NCI-H226 (cell line): ENCODE measurements around the gene GJD3.

Source experiments
- DNase-seq: peaks from one replicate; pipeline ENCODE4 v3.0.0-alpha.2; 2015

The GJD3 gene

DNA sequence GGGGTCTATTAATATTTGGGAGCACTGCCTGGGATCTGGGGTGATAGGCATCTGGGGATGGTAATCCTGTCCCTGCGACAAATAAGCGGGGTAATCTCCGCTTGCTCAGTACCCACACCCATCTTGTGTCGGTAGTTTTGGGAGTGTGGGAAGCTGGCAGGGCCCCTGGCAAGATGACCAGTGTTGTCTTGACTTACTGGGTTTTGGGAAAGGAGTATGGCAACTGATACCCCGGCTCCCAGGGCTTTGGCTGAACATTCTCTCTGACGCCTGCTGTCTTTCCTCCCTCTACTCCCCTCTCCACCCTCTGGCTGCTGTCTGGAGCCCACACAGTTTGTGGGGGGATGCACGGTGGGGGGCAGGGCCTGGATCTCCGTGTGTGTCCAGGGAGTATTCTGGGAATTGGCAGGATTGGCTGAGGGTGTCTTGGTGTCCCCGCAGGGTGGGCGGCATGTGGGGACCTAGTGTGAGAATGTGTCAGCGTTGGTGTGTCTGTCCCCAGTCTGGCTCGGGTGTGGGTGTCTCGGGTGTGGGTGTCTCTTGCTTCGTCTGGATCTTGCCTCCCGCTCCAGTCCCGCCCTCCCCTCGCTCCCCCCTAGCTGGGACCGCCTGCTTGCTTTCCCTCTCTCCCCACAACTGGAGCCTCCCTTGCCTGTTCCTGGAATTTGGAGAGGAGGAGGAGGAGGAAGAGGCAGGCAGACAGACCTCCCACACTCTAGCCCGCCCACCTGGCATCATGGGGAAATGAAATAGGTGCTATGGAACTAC is 43.6 kb downstream of the GJD3 start:
- DNase-seq, result peak; percentile 68

GRCh38 chr17:40319651-40320540 is 44.6 kb downstream of the GJD3 start:
- no peak for DNase-seq

DNA sequence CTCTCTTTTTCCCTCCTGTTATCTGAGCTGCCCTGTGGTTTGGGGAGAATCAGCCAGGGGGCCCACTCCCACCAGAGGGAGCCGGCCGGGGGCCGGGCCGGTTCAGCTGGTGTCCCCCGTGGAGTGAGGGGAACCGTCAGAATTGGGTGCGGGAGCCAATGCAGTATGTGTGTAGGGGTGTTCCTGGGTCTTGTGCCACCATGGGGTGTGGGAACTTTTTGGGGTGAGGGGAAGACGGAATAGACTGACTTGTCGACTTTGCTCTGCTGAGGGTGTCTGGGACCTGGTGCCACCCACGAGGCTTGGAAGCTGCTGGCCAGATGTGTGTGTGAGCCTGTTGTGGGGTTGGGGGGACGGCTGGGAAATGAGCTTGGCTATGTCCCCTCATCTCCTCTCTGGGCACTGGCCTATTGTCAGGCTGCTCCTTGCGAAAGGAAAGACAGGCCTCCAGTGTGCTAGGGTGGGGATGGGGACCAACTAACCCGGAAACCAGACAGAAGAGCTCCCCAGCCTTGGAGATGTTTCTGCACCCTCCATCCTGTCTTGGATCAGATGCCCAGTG is 45.6 kb downstream of the GJD3 start:
- no peak for DNase-seq

GRCh38 chr17:40317880-40318829 is 46.4 kb downstream of the GJD3 start:
- peak; percentile 93 for DNase-seq

DNA sequence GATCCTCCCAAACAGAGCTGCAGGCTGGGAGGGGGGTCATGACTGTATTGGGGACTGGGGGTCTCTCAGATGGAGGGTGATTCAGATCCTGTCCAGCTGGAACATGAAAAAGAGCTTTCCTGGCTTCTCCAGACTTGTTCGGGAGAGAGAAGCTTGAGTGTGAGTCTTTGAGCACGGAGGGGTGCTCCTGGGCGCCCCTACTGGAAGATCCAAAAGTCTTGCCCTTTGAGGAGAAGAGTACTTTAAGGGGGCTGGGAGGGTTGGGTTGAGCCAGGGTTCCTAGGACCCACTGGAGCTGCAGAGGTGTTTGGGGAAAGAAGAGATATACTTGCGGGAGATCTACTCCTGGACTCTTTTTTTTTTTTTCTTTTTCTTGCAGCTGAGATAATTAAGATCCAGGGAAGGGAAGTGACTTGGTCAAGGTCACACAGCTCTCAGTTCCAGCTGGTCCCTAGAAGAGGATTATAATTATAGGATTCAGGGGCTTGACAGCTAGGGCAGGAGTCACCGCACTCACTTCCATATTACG is 47.1 kb downstream of the GJD3 start:
- DNase-seq, result no peak

DNA sequence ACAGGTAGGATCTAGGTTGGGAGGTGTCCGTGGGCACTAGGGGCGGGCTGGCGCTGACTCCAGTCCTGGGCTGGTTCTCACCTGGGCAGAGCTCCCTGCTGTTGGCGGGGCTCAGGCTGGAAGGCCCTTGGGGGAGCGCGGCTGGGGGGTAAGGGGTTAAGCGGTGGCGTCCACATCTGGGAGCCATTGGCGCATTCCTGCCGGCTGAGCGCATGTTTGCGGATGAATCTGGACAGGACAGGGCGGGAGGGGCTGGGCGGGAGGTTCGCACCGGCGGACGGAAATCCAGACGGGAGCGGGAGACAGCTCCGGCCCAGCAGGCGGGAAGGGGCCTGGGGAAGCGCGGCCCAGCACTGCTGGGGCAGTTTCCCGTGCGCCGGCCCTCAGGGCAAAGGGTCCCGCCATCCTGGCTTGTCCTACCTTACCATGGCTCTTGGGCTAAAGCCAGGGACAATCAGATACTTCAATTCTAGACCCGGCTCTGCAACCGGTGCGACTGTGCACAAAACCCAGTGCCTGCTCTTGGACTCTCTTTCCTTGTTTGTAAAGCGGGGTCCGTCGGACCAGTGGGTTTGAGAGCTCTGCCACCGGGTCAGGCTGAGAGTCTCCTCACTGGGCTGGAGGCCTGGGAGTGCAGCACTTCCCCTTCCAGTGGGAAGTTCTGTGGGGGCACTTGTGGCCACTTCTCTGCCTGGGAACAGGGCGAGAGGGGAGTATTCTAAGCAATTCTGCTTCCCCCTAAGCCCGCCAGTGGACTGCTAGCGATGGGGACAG is 47.8 kb downstream of the GJD3 start:
- DNase-seq, result peak; percentile 63

- DNase-seq, result no peak
Measured at GRCh38 chr17:40315678-40316570, 48.6 kb downstream of the GJD3 start.

- DNase-seq, result no peak
Measured at GRCh38 chr17:40315206-40315605, 49.3 kb downstream of the GJD3 start.

DNA sequence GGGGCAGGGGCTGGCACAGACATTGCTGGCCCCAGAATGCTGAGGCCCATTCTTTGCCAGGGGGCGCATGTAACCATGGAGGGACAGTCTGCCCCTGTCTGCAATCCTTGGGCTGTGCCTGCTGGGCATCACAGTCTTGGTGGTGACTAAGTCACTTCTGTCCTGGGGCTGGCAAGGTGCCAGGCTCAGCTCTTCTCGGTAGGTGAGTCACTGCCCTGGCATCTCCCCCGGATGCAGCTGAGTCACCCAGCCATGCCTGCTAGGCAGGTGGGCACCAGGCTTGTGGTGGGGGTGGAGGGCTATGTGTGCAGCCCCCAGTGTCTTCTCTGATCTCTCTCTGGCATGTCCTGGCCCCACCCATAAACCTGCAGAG is 50.0 kb downstream of the GJD3 start:
- DNase-seq, result peak; percentile 87

DNA sequence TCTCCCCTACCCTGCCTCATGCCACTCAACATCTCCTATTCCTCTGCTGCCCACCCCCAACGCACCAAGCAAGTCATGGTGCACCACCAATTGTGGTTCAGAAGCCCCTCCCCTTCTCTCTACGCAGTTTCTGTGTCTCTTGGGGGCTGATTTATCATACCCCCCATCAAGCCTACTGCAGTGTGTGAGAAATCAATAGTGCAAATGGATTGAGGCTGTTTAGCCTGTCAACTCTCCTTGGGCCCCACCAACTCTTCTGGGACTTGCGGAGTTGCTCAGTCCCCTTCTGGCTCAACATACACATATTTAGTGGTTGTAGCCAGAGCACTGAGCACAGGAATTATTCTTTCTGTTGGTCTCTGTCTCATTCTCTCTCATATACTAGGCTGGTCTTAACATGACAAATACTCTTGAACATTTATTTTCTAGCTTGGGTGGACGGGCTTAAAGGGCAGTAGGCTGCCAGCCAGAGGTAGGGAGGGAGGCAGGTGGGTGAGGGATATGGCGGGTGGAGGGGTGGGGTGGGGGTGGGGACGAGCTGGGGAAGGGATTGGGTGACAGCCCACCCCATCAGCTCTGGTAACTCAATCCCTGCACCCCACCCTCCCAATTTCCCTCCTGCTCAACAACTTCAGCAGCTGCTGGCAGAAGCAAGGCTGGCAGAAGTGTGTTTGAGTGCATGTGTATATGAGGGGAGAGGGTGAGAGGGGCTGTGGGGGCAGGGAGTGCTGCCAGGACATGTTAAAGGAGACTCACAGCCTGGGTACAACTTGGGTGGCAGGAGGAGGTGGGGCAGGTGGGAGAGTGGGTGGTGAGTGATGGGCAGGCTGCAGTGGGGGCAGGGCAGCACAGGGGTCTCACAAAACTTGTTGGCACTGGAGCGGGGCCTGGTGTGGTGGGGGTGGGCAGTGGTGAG is 50.6 kb downstream of the GJD3 start:
- DNase-seq, result no peak
